Hair follicular keratinocyte (primary cell): Measurements from ENCODE around the gene FIBIN. TPM values are rescaled to one million over a fixed set of nuclear protein-coding genes. Genes with fewer than 3 reads are reported as not detected.

Experiments used
- total RNA-seq: library from RNA; depleted of rRNA; stranded (reverse); fragments of >200 nt; gene quantifications from 2 replicates; pipeline ENCODE4 v1.2.3, GENCODE V29; 2015

Gene FIBIN
- 0.46 and 1.7 TPM in 2 replicates for total RNA-seq

GRCh38 chr11:26993965-26994457 is at the start of gene FIBIN:
Gene FIBIN, plus strand, starts transcription at chr11:26994112. Its CDS starts 415 bp downstream, at chr11:26994527.

GRCh38 chr11:27040302-27041115 is 46.6 kb downstream of the FIBIN start, which contains the start of gene BBOX1:
Gene BBOX1, plus strand, starts transcription at chr11:27040815. Its CDS starts 14,616 bp downstream, at chr11:27055431.

Other genes starting within 250 kb of the FIBIN start
- not detected in 2 replicates for gene BBOX1, start 46.7 kb downstream of the FIBIN start, total RNA-seq